GM19025 (cell line): ENCODE data around the gene ACOX3.
"Not testable (repeated sequence)": the region's sequence is repeated elsewhere in the genome, so short reads cannot be mapped to it uniquely, and the experiment has no call there.

ENCODE experiments used
- ATAC-seq: cut with Tn5 transposase; IDR thresholded peaks from one replicate; pipeline ENCODE4 v1.9.1; 2021; ENCODE audit warnings: mild to moderate bottlenecking, low read depth, moderate library complexity; ENCODE audit not compliant: unreplicated experiment

The ACOX3 gene

GRCh38 chr4:8359193-8359592, 81.3 kb downstream of the ACOX3 start:
- ATAC-seq: no peak

- ATAC-seq: no peak
These were observed 83.7 kb downstream of the ACOX3 start for GRCh38 chr4:8356856-8357255.

- ATAC-seq: no peak
These were observed 84.5 kb downstream of the ACOX3 start for GRCh38 chr4:8355864-8356565.

GRCh38 chr4:8355306-8355705, 85.2 kb downstream of the ACOX3 start:
- no peak for ATAC-seq

GRCh38 chr4:8353912-8354453, 86.5 kb downstream of the ACOX3 start:
- ATAC-seq: no peak

GRCh38 chr4:8353158-8353669, 87.3 kb downstream of the ACOX3 start:
- no peak for ATAC-seq

GRCh38 chr4:8352368-8353157, 88.0 kb downstream of the ACOX3 start:
- ATAC-seq: no peak

GRCh38 chr4:8351931-8352367, 88.6 kb downstream of the ACOX3 start:
- ATAC-seq: no peak

- no peak for ATAC-seq
These were observed 89.6 kb downstream of the ACOX3 start for GRCh38 chr4:8350841-8351461.

- no peak for ATAC-seq
These were observed 90.2 kb downstream of the ACOX3 start for GRCh38 chr4:8350352-8350751.

- ATAC-seq: no peak
These were observed 90.8 kb downstream of the ACOX3 start for GRCh38 chr4:8349664-8350236.

- ATAC-seq: not testable (repeated sequence)
These were observed 91.3 kb downstream of the ACOX3 start for GRCh38 chr4:8349236-8349635.

- ATAC-seq: no peak
These were observed 92.5 kb downstream of the ACOX3 start for GRCh38 chr4:8348071-8348470.

- no peak for ATAC-seq
These were observed 92.9 kb downstream of the ACOX3 start for GRCh38 chr4:8347660-8348059.

GRCh38 chr4:8346838-8347605, 93.5 kb downstream of the ACOX3 start:
- ATAC-seq: no peak

- no peak for ATAC-seq
These were observed 94.3 kb downstream of the ACOX3 start for GRCh38 chr4:8345946-8346814.

GRCh38 chr4:8345053-8345945, 95.2 kb downstream of the ACOX3 start:
- ATAC-seq: no peak

- no peak for ATAC-seq
These were observed 96.1 kb downstream of the ACOX3 start for GRCh38 chr4:8344377-8344776.
